ENCODE data around the gene LAD1. TPM values are rescaled to one million over a fixed set of nuclear protein-coding genes. Genes with fewer than 3 reads are reported as not detected.

Gene LAD1
- total and polyA plus RNA-seq, 2 experiments from 2014 or later = 63.5 to 64.2 TPM

DNA sequence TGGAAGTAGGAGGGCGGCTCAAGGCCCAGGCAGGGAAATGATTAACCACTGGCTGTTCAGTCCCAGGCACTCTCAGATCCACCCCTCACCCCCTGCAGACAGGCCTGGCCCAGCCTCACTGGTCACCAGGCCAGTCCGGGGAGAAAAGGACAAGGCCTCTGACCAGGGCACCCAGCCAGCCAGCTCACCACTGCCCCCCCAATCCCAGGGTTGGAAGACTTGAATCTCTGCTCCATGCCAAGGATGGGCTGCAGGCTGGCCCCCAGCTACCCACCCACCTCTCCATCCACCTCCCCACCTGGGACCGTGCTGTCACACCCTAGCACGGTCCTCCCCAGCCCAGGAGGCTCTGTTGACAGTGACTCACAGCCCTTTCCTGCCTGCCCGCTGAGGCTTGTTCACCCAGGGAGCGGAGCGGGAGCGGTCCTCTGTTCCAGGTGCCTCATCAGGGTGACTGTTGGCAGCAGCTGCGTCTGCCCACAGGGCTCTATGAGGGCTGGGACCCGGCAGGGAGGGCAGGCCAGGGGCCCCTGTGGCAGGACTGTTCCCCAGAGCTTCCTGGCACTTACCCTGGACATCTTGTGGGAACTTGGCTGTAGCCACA, 2.2 kb downstream of the LAD1 start:
- TF ChIP-seq CTCF (IDR thresholded peaks at IDR 0.05; ENCODE audit: poor library complexity) (no peak), EZH2phosphoT487 (IDR thresholded peaks at IDR 0.05; ENCODE audit: low read depth, severe bottlenecking, unreplicated experiment) (no peak), EZH2 (IDR thresholded peaks at IDR 0.05; ENCODE audit: borderline replicate concordance) (no peak)
- H3K27me3 ChIP-seq = no peaks in the 10 kb centered on the region
- H3K9me3 ChIP-seq (ENCODE audit: low read depth) = no peaks in the 10 kb centered on the region
- peaks cover 50% of the 10 kb centered on the region for H3K4me1 ChIP-seq (ENCODE audit: insufficient read depth)
- no peak overlapping the region for H2AFZ ChIP-seq
- H3K4me3 ChIP-seq = no peak overlapping the region
- 54% methylated on average over 10 of the region's 10 CpGs for WGBS (ENCODE audit: low lambda C conversion rate, missing lambda C conversion rate)
- H3K4me2 ChIP-seq = peak overlapping the region; percentile 82
- H3K9me2 ChIP-seq (replicated peaks; ENCODE audit: insufficient read depth) = no peaks in the 10 kb centered on the region
- peaks cover 14% of the 10 kb centered on the region for H4K20me1 ChIP-seq (ENCODE audit: insufficient read depth, poor library complexity, severe bottlenecking)
- H3K36me3 ChIP-seq (replicated peaks; ENCODE audit: insufficient read depth, low read depth) = no peaks in the 10 kb centered on the region
- H3K79me2 ChIP-seq = peaks cover 61% of the 10 kb centered on the region
- DNase-seq (ENCODE audit: low spot score) = peak; percentile 86
- H3K27ac ChIP-seq = peak overlapping the region; percentile 98

- Histone ChIP-seq H3K4me2 (peak overlapping the region; percentile 82), H3K27ac (peak overlapping the region; percentile 98), H3K79me2 (peaks cover 65% of the 10 kb centered on the region), H3K4me1 (ENCODE audit: insufficient read depth) (peaks cover 43% of the 10 kb centered on the region), H3K9me2 (replicated peaks; ENCODE audit: insufficient read depth) (no peaks in the 10 kb centered on the region), H3K4me3 (no peak overlapping the region), H4K20me1 (ENCODE audit: insufficient read depth, poor library complexity, severe bottlenecking) (peaks cover 14% of the 10 kb centered on the region), H3K36me3 (replicated peaks; ENCODE audit: insufficient read depth, low read depth) (no peaks in the 10 kb centered on the region), H3K27me3 (no peaks in the 10 kb centered on the region), H3K9me3 (ENCODE audit: low read depth) (no peaks in the 10 kb centered on the region), H2AFZ (no peak overlapping the region)
- 88% methylated on average over 4 of the region's 4 CpGs for WGBS (ENCODE audit: low lambda C conversion rate, missing lambda C conversion rate)
- no peak for DNase-seq (ENCODE audit: low spot score)
- TF ChIP-seq CTCF (IDR thresholded peaks at IDR 0.05; ENCODE audit: poor library complexity) (no peak), EZH2phosphoT487 (IDR thresholded peaks at IDR 0.05; ENCODE audit: low read depth, severe bottlenecking, unreplicated experiment) (no peak), EZH2 (IDR thresholded peaks at IDR 0.05; ENCODE audit: borderline replicate concordance) (no peak)
Measured at GRCh38 chr1:201395936-201396335, 3.2 kb downstream of the LAD1 start.

DNA sequence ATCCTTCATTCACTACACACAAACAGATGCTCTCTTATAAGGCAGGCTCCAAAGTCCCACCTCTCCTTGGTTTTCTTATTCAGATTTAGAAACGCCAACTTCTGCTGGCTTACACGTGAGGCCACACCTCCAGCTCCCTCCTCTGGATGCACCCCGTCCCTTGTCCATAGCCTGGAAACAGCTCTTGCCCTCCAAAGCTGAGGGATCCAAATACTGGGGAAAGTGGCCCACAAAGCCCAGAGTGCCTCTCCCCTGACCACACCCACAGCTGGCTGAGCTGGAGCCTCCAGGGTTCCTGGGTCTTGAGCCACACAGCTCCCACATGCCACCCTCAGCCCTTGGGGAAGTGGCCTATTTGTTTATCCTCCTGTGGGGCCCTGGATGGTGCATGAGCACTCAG, 4.5 kb downstream of the LAD1 start:
- peaks cover 74% of the 10 kb centered on the region for H3K79me2 ChIP-seq
- no peak for DNase-seq (ENCODE audit: low spot score)
- H3K27me3 ChIP-seq = no peaks in the 10 kb centered on the region
- H4K20me1 ChIP-seq (ENCODE audit: insufficient read depth, poor library complexity, severe bottlenecking) = peaks cover 22% of the 10 kb centered on the region
- no peak overlapping the region for H3K27ac ChIP-seq
- H2AFZ ChIP-seq = no peak overlapping the region
- H3K9me2 ChIP-seq (replicated peaks; ENCODE audit: insufficient read depth) = no peaks in the 10 kb centered on the region
- H3K36me3 ChIP-seq (replicated peaks; ENCODE audit: insufficient read depth, low read depth) = no peaks in the 10 kb centered on the region
- TF ChIP-seq EZH2 (IDR thresholded peaks at IDR 0.05; ENCODE audit: borderline replicate concordance) (no peak), CTCF (IDR thresholded peaks at IDR 0.05; ENCODE audit: poor library complexity) (no peak), EZH2phosphoT487 (IDR thresholded peaks at IDR 0.05; ENCODE audit: low read depth, severe bottlenecking, unreplicated experiment) (no peak)
- no peaks in the 10 kb centered on the region for H3K9me3 ChIP-seq (ENCODE audit: low read depth)
- H3K4me2 ChIP-seq = peak overlapping the region; percentile 82
- peaks cover 30% of the 10 kb centered on the region for H3K4me1 ChIP-seq (ENCODE audit: insufficient read depth)
- no peak overlapping the region for H3K4me3 ChIP-seq
- WGBS (ENCODE audit: low lambda C conversion rate, missing lambda C conversion rate) = 79% methylated on average over 3 of the region's 3 CpGs

Measured in hepatocyte (in vitro differentiated cells).